AG04450 (cell line): Measurements from ENCODE around the gene FUCA1. TPM values are rescaled to one million over a fixed set of nuclear protein-coding genes. Genes with fewer than 3 reads are reported as not detected.

Experiments
- CTCF ChIA-PET: fragments of 300-600, 350-600 bp; formaldehyde crosslinking; extraction: SDS; loops from one replicate; lab custom pipeline; 2022; ENCODE audit warnings: antibody characterized with exemption, inconsistent platforms; lab: Charles Lee
- POLR2A ChIA-PET: fragments of 350-600 bp; formaldehyde crosslinking; extraction: SDS; loops from one replicate; lab custom pipeline; 2021; ENCODE audit warnings: antibody characterized with exemption, inconsistent platforms; lab: Yijun Ruan, JAX
- DNase-seq: peaks from one replicate; pipeline ENCODE4 v3.0.0-alpha.2; 2011; ENCODE audit warnings: low read depth, low spot score
- H3K27ac ChIP-seq: one replicate; pipeline ENCODE4 v1.5.1; 2012; ENCODE audit warnings: low read depth, low read length, control low read depth
- H3K27me3 ChIP-seq: one replicate; pipeline ENCODE4 v1.6.0; 2012; ENCODE audit warnings: low read length; ENCODE audit not compliant: control insufficient read depth, insufficient read depth
- H3K4me3 ChIP-seq: 2 replicates; pipeline ENCODE4 v1.5.1; 2011; ENCODE audit warnings: mild to moderate bottlenecking, low read depth, low read length, control low read depth
- H3K9me3 ChIP-seq: 2 replicates; pipeline ENCODE4 v1.5.1; 2012; ENCODE audit warnings: low read length; ENCODE audit not compliant: control insufficient read depth, insufficient read depth
- polyA plus RNA-seq: library from polyadenylated mRNA; depleted of rRNA; stranded (reverse); fragments of >200 nt; gene quantifications from 2 replicates; pipeline ENCODE4 v1.2.3, GENCODE V29; 2011; rRNA removed
- TF ChIP-seq, protein P1 (sequence below): IDR thresholded peaks from 2 replicates; pipeline ENCODE4 v1.5.1; 2011; ENCODE audit warnings: low read depth, low read length, control low read depth, inconsistent platforms

Gene FUCA1
- polyA plus RNA-seq, 1 experiment: 3.9 TPM

DNA sequence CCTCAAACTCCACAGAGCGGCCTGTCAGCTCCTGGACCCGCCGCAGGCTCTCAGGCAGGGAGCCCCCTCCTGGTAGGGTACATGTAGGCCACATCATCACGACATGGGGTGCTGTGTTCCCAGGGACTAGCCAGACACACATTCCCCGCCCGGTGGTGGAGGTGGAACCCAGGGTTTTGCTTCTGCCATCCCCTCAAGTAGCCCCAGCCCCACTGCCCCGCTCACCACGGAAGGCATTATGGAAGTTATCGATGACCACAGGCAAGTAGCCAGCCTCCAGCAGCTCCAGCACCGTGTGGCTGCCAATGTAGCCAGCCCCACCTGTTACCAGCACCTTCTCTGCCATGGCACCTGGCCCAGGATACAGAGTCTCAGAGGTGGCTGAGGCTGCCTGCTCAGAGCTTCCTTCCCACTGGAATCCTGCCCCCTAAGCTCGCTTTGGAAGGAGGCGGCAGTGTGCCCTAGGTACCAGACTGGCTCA, 69.4 kb downstream of the FUCA1 start:
- TF ChIP-seq, protein P1, sequence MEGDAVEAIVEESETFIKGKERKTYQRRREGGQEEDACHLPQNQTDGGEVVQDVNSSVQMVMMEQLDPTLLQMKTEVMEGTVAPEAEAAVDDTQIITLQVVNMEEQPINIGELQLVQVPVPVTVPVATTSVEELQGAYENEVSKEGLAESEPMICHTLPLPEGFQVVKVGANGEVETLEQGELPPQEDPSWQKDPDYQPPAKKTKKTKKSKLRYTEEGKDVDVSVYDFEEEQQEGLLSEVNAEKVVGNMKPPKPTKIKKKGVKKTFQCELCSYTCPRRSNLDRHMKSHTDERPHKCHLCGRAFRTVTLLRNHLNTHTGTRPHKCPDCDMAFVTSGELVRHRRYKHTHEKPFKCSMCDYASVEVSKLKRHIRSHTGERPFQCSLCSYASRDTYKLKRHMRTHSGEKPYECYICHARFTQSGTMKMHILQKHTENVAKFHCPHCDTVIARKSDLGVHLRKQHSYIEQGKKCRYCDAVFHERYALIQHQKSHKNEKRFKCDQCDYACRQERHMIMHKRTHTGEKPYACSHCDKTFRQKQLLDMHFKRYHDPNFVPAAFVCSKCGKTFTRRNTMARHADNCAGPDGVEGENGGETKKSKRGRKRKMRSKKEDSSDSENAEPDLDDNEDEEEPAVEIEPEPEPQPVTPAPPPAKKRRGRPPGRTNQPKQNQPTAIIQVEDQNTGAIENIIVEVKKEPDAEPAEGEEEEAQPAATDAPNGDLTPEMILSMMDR: peak; percentile 13; the same call in 1 of the 2 replicates
- POLR2A ChIA-PET: interaction anchor here (1.8 to 2.0 kb wide), 2 partner anchors 8 to 19 kb away, joined by 7 to 8 read pairs; partner anchors contain the start of gene LYPLA2
- no peak for DNase-seq
- Histone ChIP-seq H3K27ac (no peak overlapping the region), H3K9me3 (no peaks in the 10 kb centered on the region; the same call in 1 of the 2 replicates), H3K4me3 (no peak overlapping the region), H3K27me3 (no peaks in the 10 kb centered on the region)
- CTCF ChIA-PET: interaction anchor here (1.3 kb wide), 1 partner anchor 27 kb away, joined by 4 read pairs; no protein-coding TSS in a partner anchor

DNA sequence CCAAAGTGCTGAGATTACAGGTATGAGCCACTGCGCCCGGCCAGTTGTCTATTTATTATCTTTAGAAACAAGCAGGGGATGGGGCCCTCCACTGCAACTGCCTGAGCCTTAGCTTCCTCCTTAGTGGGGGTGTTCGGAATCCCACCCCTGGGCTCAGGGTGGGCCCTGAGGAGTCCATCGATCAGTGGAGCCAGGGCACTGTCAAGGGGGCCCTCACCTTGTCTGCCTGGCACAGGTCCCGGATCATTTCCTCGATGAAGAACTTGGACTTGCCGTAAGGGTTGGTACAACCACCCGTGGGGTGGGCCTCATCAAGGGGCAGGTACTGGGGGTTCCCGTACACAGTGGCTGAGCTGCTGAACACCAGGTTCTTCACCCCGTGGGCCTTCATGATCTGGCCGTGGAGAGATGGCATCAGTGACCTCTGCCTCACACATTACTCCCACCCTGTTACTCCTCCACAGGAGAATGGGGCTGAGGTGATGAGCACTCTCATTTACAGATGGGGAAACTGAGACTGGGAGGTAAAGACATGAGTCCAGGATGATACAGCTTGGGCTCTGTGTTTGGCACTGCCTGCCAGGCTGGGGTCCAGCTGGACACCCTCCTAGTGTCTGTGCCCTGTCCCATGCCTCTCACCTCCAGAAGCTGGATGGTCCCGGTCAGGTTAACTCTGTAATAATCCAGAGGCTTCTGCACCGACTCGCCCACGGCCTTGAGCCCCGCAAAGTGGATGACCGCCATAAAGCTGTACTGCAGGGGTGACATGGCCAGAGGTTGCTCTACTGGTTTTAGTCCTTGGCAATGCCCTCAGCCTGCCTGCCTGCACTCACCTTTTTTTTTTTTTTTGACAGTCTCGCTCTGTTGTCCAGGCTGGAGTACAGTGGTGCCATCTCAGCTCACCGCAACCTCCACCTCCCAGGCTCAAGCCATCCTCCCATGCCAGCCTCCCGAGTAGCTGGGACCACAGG, 70.3 kb downstream of the FUCA1 start:
- CTCF ChIA-PET: interaction anchor here (1.3 kb wide), 1 partner anchor 26 kb away, joined by 4 read pairs; no protein-coding TSS in a partner anchor
- H3K9me3 ChIP-seq: no peaks in the 10 kb centered on the region; the same call in 1 of the 2 replicates
- no peak overlapping the region for H3K27ac ChIP-seq
- H3K4me3 ChIP-seq: no peak overlapping the region
- DNase-seq: no peak
- H3K27me3 ChIP-seq: no peaks in the 10 kb centered on the region
- TF ChIP-seq, protein P1: no peak
- POLR2A ChIA-PET: interaction anchor here (0.7 kb wide), 1 partner anchor 28 kb away, joined by 6 read pairs; the partner anchor contains the start of gene HMGCL

DNA sequence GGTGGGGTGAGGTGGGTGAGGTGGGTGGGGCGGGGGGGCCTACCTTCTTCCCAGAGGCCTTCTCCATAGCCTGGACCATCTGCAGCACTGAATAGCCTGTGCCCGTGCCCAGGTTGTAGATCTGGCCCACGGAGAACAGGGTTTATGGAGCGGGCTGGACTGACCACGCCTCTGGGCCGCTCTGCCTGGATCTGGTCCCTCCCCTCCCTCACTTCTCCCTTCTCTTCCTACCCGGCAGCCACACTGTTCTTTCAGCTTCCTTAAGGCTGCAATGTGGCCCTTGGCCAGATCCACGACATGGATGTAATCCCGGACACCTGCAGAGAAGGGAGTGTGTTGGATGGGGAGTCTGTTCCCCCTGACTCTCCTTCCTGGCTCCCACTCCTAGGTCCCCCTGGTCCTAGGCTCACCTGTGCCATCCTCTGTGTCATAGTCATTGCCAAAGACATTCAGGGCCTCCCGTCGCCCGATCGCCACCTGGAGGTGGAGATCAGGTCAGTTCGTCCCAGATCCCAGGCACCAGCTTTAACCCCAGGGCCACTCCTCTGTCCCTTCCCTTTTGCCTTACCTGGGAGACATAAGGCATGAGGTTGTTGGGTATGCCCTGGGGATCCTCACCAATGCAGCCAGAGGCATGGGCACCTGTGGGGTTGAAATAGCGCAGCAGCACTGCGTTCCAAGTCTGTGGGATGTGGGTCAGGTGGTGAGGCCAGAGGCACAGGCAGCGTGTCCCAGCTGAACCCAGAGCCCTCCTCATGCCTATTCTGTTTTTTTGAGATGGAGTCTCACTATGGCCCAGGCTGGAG, 71.4 kb downstream of the FUCA1 start:
- no peaks in the 10 kb centered on the region for H3K27me3 ChIP-seq
- H3K27ac ChIP-seq: no peak overlapping the region
- no peak overlapping the region for H3K4me3 ChIP-seq
- POLR2A ChIA-PET: interaction anchor here (0.7 kb wide), 1 partner anchor 53 kb away, joined by 4 read pairs; no protein-coding TSS in a partner anchor
- H3K9me3 ChIP-seq: no peaks in the 10 kb centered on the region; the same call in 1 of the 2 replicates
- no peak for DNase-seq
- CTCF ChIA-PET: no interaction called here
- TF ChIP-seq, protein P1: no peak

DNA sequence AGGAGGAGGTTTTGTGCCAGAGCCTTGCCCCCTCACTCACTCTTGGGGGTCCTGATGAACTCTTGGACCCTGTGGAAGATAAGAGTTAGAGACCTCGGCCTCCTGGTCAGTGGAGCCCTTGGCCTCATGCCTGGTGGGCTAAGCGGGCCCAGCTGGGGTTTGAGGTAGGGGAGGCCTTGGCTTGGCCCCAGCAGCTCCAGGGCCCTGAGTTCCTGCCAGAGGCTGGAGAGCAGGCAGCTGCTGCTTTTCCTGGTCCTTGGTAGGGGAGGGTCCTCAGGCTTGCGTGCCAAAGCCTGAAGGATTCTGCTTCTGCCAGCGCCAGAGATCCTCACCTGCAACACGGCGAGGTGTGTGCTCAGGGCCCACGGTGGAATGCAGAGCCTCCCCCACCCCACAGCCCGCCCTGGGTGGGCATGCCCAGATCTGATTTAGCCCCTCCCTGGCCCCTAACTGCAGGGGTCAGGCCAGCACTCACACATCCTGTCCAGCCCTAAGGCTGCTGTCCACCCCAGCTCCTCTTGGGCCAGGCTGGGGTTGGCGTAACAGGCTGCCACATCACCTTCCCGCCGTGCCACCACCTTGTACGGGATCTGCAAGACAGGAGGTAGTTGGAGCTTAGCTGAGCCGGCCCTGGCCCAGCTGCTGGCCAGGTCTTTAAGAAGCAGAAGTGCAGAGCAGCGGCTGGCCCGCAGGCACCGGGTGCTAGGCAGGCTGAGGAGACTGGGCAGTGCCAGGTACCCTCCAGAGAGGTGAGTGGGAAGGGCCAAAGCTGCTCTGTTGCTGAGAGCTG, 72.2 kb downstream of the FUCA1 start:
- CTCF ChIA-PET: no interaction called here
- H3K4me3 ChIP-seq: no peak overlapping the region
- H3K27me3 ChIP-seq: no peaks in the 10 kb centered on the region
- H3K9me3 ChIP-seq: no peaks in the 10 kb centered on the region; the same call in 1 of the 2 replicates
- POLR2A ChIA-PET: no interaction called here
- H3K27ac ChIP-seq: no peak overlapping the region
- no peak for DNase-seq
- TF ChIP-seq, protein P1: no peak

Other genes with a start within 250 kb of the FUCA1 start
- gene RPL11, start 176.5 kb downstream of the FUCA1 start, polyA plus RNA-seq: 1,898 and 2,055 TPM in 2 replicates
- gene ELOA, start 124.8 kb downstream of the FUCA1 start, polyA plus RNA-seq: 27.5 and 30.8 TPM in 2 replicates
- gene PITHD1, start 89.9 kb downstream of the FUCA1 start, polyA plus RNA-seq: 32.4 and 41.1 TPM in 2 replicates
- gene LYPLA2, start 77.1 kb downstream of the FUCA1 start, polyA plus RNA-seq: 27.1 and 37.8 TPM in 2 replicates
- 19.2 and 21.0 TPM in 2 replicates for gene GALE, start 67.5 kb downstream of the FUCA1 start, polyA plus RNA-seq
- gene HMGCL, start 42.9 kb downstream of the FUCA1 start, polyA plus RNA-seq: 38.8 and 39.5 TPM in 2 replicates
- not detected in 2 replicates for gene CNR2, start 45.1 kb upstream of the FUCA1 start, polyA plus RNA-seq
- 96.0 and 107 TPM in 2 replicates for gene PNRC2, start 91.5 kb upstream of the FUCA1 start, polyA plus RNA-seq
- gene SRSF10, start 112.0 kb upstream of the FUCA1 start, polyA plus RNA-seq: 98.7 and 140 TPM in 2 replicates
- not detected in 2 replicates for gene MYOM3, start 243.8 kb upstream of the FUCA1 start, polyA plus RNA-seq